HPDE6-E6E7 (cell line): ENCODE measurements around the gene CFTR.
"Not testable (repeated sequence)": the region's sequence is repeated elsewhere in the genome, so short reads cannot be mapped to it uniquely, and the experiment has no call there.

Experiments
- DNase-seq: peaks from one replicate; pipeline ENCODE4 v3.0.0; 2011; ENCODE audit warnings: missing footprints; ENCODE audit errors: extremely low spot score

Gene CFTR

GRCh38 chr7:117479225-117480054 lies at the start of gene CFTR:
Gene CFTR, plus strand, starts transcription at chr7:117480025. Its CDS starts 70 bp downstream, at chr7:117480095.
- no peak for DNase-seq

- peak; percentile 28 for DNase-seq
Measured at GRCh38 chr7:117435475-117436043, 44.3 kb upstream of the CFTR start.

- no peak for DNase-seq
Measured at GRCh38 chr7:117444646-117445045, 35.2 kb upstream of the CFTR start.

- no peak for DNase-seq
Measured at GRCh38 chr7:117445206-117445605, 34.6 kb upstream of the CFTR start.

- DNase-seq: no peak
Measured at GRCh38 chr7:117446220-117446815, 33.5 kb upstream of the CFTR start.

GRCh38 chr7:117448655-117449054 lies 31.2 kb upstream of the CFTR start:
- DNase-seq: no peak

GRCh38 chr7:117458977-117459583 lies 20.7 kb upstream of the CFTR start:
- no peak for DNase-seq

- no peak for DNase-seq
Measured at GRCh38 chr7:117459735-117460134, 20.1 kb upstream of the CFTR start.

GRCh38 chr7:117460815-117461214 lies 19.0 kb upstream of the CFTR start:
- not testable (repeated sequence) for DNase-seq

GRCh38 chr7:117468174-117468573 lies 11.7 kb upstream of the CFTR start:
- no peak for DNase-seq

- no peak for DNase-seq
Measured at GRCh38 chr7:117470777-117471176, 9.0 kb upstream of the CFTR start.

GRCh38 chr7:117472335-117472734 lies 7.5 kb upstream of the CFTR start:
- no peak for DNase-seq

GRCh38 chr7:117476557-117477215 lies 3.1 kb upstream of the CFTR start:
- no peak for DNase-seq

GRCh38 chr7:117478836-117479224 lies 995 bp upstream of the CFTR start:
- DNase-seq: no peak

- DNase-seq: no peak
Measured at GRCh38 chr7:117480055-117480362, 184 bp downstream of the CFTR start.

GRCh38 chr7:117480978-117481377 lies 1.2 kb downstream of the CFTR start:
- DNase-seq: no peak

GRCh38 chr7:117485118-117485620 lies 5.3 kb downstream of the CFTR start:
- DNase-seq: no peak

- no peak for DNase-seq
Measured at GRCh38 chr7:117489016-117489415, 9.2 kb downstream of the CFTR start.

- DNase-seq: no peak
Measured at GRCh38 chr7:117489430-117489829, 9.6 kb downstream of the CFTR start.

GRCh38 chr7:117489911-117490310 lies 10.1 kb downstream of the CFTR start:
- DNase-seq: no peak

GRCh38 chr7:117492649-117493048 lies 12.8 kb downstream of the CFTR start:
- DNase-seq: no peak

- no peak for DNase-seq
Measured at GRCh38 chr7:117493460-117493859, 13.6 kb downstream of the CFTR start.
